Fibroblast of pulmonary artery (primary cell): ENCODE results near the gene USB1.

ENCODE experiments used
- DNase-seq: peaks from one replicate; pipeline ENCODE4 v3.0.0-alpha.2; 2010; ENCODE audit warnings: low read depth
- H3K4me3 ChIP-seq: replicated peaks from 2 replicates; pipeline ENCODE4 v1.5.1; 2011; ENCODE audit warnings: low read depth, mild to moderate bottlenecking, control low read depth, low read length, moderate library complexity
- TF ChIP-seq, protein P1 (sequence below): IDR thresholded peaks from 2 replicates; pipeline ENCODE4 v1.5.1; 2011; ENCODE audit warnings: mild to moderate bottlenecking, control low read depth, low read length, inconsistent platforms; ENCODE audit errors: missing control alignments

USB1 gene

DNA sequence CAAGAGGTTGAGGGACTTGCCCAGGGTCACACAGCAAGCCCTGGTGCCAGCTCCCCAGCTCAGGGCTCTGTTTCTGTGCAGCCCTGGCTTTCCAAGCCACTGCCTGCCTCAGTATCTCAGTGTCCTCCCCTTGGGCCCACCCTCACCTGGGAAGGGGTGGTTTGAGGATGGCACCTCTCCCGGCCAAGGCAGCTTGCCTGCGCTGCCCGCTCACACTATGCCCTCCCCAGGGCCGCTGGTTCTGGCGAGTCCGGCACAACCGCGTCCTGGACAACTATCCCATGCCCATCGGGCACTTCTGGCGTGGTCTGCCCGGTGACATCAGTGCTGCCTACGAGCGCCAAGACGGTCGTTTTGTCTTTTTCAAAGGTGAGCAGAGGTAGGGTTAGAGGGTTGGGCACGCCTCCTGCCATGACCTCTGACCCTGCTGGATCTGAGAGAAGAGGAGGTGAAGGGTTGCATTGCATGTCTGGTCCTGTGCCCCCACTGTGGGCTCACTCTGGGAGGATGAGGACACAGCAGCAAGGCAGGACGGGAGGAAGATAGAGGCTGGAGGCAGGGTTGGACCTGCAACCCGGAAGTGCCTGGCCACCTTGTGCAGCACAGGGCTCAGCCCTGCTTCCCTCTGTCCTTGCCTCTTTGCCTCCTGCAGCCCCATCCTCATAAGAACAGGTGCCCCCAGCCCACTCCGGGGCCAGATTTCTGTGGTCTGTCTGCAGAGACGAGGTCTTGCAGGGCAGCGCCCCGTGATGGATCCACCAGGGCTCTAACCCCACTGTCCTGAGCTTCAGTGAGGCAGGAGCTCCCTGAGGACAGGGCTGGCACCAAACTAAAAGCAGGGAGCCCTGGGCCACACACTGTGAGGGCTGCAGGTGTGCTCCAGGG lies 41.0 kb downstream of the USB1 start:
- TF ChIP-seq, protein P1, sequence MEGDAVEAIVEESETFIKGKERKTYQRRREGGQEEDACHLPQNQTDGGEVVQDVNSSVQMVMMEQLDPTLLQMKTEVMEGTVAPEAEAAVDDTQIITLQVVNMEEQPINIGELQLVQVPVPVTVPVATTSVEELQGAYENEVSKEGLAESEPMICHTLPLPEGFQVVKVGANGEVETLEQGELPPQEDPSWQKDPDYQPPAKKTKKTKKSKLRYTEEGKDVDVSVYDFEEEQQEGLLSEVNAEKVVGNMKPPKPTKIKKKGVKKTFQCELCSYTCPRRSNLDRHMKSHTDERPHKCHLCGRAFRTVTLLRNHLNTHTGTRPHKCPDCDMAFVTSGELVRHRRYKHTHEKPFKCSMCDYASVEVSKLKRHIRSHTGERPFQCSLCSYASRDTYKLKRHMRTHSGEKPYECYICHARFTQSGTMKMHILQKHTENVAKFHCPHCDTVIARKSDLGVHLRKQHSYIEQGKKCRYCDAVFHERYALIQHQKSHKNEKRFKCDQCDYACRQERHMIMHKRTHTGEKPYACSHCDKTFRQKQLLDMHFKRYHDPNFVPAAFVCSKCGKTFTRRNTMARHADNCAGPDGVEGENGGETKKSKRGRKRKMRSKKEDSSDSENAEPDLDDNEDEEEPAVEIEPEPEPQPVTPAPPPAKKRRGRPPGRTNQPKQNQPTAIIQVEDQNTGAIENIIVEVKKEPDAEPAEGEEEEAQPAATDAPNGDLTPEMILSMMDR: no peak
- H3K4me3 ChIP-seq: no peak overlapping the region
- DNase-seq: no peak

DNA sequence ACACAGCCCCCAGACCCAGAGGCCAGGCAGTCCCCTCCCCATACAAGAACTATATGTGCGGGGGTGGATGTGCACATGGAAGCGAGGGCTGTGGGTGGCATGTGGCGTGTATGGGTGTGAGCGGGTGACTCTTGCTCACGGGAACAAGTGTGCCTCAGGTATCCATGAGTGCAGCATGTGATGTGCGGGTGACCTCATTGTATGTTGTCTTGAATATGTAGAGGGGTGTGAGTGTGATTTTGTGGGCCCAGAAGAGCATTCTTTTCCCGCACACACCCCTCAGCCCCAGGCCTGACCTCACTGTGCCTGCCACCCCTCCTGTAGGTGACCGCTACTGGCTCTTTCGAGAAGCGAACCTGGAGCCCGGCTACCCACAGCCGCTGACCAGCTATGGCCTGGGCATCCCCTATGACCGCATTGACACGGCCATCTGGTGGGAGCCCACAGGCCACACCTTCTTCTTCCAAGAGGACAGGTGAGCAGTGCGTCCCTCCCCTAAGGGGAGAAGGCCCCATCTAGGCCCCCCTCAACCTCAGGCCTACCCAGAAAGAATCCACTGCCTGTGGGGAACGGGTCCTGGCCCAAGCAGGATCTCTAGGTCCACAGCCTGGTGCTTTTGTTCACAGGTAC lies 41.8 kb downstream of the USB1 start:
- DNase-seq: no peak
- TF ChIP-seq, protein P1: no peak
- no peak overlapping the region for H3K4me3 ChIP-seq

DNA sequence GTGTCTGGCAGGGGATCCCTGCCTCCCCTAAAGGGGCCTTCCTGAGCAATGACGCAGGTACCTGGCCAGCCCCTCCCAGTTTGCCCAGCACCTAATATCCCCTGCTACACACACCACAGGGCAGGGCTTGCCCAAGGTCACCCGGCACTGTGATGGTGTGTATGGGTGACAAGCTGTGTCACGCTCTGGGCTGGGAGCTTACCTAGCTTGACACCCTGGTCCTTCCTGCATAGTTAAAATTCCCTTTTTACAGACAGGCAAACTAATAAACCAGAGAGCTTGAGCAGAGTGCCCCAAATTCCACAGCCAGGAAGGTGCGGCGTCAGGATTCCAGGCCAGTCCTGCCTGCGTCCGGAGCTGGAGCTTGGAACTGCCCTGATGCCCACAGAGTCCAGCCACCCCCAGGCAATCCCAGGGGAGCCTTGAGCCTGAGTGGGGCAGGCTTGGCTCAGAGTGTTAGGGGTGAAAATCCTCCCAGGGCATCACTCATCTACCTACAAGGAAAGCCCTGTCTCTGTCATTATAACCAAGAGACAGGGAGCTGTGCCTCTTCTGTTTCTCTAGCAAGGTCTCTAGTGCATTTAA lies 42.5 kb downstream of the USB1 start:
- H3K4me3 ChIP-seq: no peak overlapping the region
- TF ChIP-seq, protein P1: no peak
- no peak for DNase-seq

DNA sequence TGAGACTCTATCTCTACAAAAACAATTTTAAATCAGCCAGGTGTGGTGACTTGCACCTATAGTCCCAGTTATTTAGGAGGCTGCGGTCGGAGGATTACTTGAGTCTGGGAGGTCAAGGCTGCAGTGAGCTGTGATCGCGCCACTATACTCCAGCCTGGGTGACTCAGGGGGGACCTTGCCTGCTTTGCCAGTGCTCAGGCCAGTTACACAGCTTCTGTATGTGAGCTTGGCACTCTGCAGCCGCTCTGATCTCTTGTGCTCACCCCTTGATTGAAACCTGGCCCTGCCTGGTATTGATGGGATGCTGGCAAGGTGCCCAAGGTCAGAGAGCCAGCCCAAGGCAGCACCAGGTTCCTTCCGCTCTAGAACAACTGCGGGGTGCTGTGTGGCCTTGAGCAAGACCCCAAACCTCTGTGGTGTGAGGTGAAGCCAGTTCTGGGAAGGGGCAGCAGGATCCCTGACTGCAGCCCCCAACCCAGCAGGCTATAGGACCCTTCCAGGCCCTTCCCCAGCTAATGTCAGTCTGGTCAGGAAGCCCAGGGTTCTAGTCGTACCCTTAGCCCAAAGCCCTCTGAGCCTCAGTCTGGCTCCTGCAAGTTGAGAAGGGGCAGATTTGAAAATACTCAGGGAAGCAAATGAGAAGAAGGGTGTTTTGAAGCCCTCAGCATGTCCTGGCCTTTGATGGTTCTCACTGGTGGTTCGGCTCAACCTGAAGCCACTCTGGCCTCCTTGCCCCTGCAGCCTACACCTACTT lies 43.2 kb downstream of the USB1 start:
- no peak overlapping the region for H3K4me3 ChIP-seq
- TF ChIP-seq, protein P1: no peak
- no peak for DNase-seq

DNA sequence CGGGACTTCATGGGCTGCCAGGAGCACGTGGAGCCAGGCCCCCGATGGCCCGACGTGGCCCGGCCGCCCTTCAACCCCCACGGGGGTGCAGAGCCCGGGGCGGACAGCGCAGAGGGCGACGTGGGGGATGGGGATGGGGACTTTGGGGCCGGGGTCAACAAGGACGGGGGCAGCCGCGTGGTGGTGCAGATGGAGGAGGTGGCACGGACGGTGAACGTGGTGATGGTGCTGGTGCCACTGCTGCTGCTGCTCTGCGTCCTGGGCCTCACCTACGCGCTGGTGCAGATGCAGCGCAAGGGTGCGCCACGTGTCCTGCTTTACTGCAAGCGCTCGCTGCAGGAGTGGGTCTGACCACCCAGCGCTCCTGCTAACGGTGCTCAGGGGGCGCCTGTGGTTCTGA lies 43.9 kb downstream of the USB1 start:
- no peak for DNase-seq
- TF ChIP-seq, protein P1: no peak
- H3K4me3 ChIP-seq: no peak overlapping the region

DNA sequence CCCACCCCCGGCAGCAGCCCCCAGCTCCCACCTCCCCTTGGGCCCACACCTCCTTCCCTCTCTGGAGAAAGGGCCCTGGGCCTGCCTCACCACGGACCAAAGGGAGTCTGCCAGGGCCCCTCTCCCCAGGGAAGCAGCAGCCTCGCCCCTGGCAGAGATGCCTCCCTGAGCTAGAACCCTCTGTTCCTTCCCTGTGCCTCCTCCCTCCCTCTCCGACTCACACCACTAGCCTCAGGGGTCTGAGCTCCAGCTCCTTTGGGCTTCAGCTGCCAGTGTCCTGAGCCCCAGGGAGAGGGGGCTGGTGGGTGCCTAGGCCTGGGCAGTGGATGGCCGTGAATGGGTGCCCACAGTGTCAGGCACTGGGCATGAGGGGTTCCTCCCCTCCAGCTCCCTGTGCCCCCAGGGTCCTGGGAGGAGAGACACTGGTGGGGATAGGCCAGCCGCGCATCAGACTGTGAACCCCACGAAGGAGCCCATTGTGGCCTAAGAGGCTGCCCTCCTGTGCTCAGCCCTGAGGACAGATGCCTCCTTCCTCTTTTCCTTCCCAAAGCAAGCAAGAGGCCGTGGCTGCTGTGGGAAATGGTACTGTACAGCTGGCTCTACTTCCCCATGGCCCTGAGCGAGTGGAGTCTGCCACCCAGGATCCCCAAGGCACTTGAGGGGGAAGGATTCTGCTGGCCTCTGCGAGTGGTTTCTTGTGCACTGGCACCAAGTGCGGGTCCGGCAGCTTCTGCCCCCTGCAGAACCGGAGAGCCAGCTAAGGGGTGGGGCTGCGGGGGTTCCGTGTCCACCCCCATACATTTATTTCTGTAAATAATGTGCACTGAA lies 45.1 kb downstream of the USB1 start:
- H3K4me3 ChIP-seq: no peak overlapping the region
- DNase-seq: no peak

More for the DNA sequence above, 45.1 kb downstream of the USB1 start:
- TF ChIP-seq, protein P1: no peak
